ENCODE data around the gene KRTAP10-4.

- TF ChIP-seq CTCF (conservative IDR thresholded peaks at IDR 0.05; ENCODE audit: low read length): no peak
- no peak for TF ChIP-seq EZH2phosphoT487 (IDR thresholded peaks at IDR 0.05; ENCODE audit: borderline replicate concordance, low read depth, low read length)
These were observed 16.8 kb downstream of the KRTAP10-4 start for GRCh38 chr21:44590311-44590721.

Data from OCI-LY7 (cell line).